IMR-90 (cell line): ENCODE data around the gene PBOV1. TPM values are rescaled to one million over a fixed set of nuclear protein-coding genes. Genes with fewer than 3 reads are reported as not detected.

Source experiments
- ATAC-seq: fragments of 200-7000 bp; cut with Tn5 transposase; 2 replicates; pipeline ENCODE4 v1.9.1; 2020; ENCODE audit warnings: low read depth, mild to moderate bottlenecking, moderate library complexity
- BruUV-seq: library from RNA; stranded (reverse); fragments of 400-500 nt; replicated peaks from 2 replicates; lab custom pipeline; 2021; lab: Mats Ljungman, UMichigan
- CTCF ChIA-PET: fragments of 300-600 bp; formaldehyde crosslinking; extraction: SDS; loops from one replicate; lab custom pipeline; 2021; ENCODE audit warnings: antibody characterized with exemption; lab: Yijun Ruan, JAX
- POLR2A ChIA-PET: fragments of 300-600 bp; sonication (Branson Sonifier 250); formaldehyde crosslinking; loops from one replicate; lab custom pipeline; 2022; ENCODE audit warnings: antibody characterized with exemption; ENCODE audit not compliant: unreplicated experiment; lab: Charles Lee
- DNase-seq: peaks from one replicate; pipeline ENCODE4 v3.0.0; 2013
- H2AFZ ChIP-seq: replicated peaks from 2 replicates; pipeline ENCODE3; 2013; ENCODE audit warnings: low read length, mild to moderate bottlenecking; ENCODE audit not compliant: poor library complexity
- H2AK5ac ChIP-seq: 2 replicates; pipeline ENCODE4 v1.6.1; 2013; ENCODE audit warnings: low read depth, low read length, inconsistent platforms
- H2AK9ac ChIP-seq: replicated peaks from 2 replicates; pipeline ENCODE3; 2013; ENCODE audit warnings: mild to moderate bottlenecking, low read depth, low read length, moderate library complexity; ENCODE audit not compliant: poor library complexity
- H2BK120ac ChIP-seq: 2 replicates; pipeline ENCODE4 v1.6.1; 2013; ENCODE audit warnings: low read depth, low read length, inconsistent platforms
- H2BK15ac ChIP-seq: 3 replicates; pipeline ENCODE4 v1.6.1; 2013; ENCODE audit warnings: low read depth, low read length, inconsistent platforms
- H2BK20ac ChIP-seq: 2 replicates; pipeline ENCODE4 v1.6.1; 2013; ENCODE audit warnings: low read depth, mild to moderate bottlenecking, inconsistent platforms, low read length, moderate library complexity
- H2BK5ac ChIP-seq: 2 replicates; pipeline ENCODE4 v1.6.1; 2013; ENCODE audit warnings: mild to moderate bottlenecking, low read depth, low read length, inconsistent platforms; ENCODE audit not compliant: poor library complexity, severe bottlenecking
- H3K14ac ChIP-seq: replicated peaks from 2 replicates; pipeline ENCODE4 v1.6.1; 2013; ENCODE audit warnings: low read depth, low read length, inconsistent platforms
- H3K18ac ChIP-seq: 2 replicates; pipeline ENCODE4 v1.6.1; 2013; ENCODE audit warnings: low read depth, low read length, control low read depth
- H3K23ac ChIP-seq: 2 replicates; pipeline ENCODE4 v1.6.1; 2013; ENCODE audit warnings: low read depth, low read length, inconsistent platforms
- H3K27ac ChIP-seq: 2 replicates; pipeline ENCODE4 v1.5.1; 2013; ENCODE audit warnings: mild to moderate bottlenecking, control low read depth, low read length; ENCODE audit not compliant: insufficient read depth
- H3K27me3 ChIP-seq: 2 replicates; pipeline ENCODE4 v1.6.1; 2013; ENCODE audit warnings: low read length; ENCODE audit not compliant: control insufficient read depth, insufficient read depth
- H3K36me3 ChIP-seq: 2 replicates; pipeline ENCODE4 v1.6.1; 2013; ENCODE audit warnings: low read length, mixed read lengths; ENCODE audit not compliant: control insufficient read depth, insufficient read depth
- H3K4ac ChIP-seq: 2 replicates; pipeline ENCODE4 v1.6.1; 2013; ENCODE audit warnings: low read depth, low read length, inconsistent platforms
- H3K4me1 ChIP-seq: 2 replicates; pipeline ENCODE4 v1.6.1; 2013; ENCODE audit warnings: low read length, mixed read lengths; ENCODE audit not compliant: control insufficient read depth, insufficient read depth
- H3K4me2 ChIP-seq: 2 replicates; pipeline ENCODE4 v1.6.1; 2013; ENCODE audit warnings: low read depth, mild to moderate bottlenecking, control low read depth, low read length, moderate library complexity
- H3K4me3 ChIP-seq: 2 replicates; pipeline ENCODE4 v1.5.1; 2013; ENCODE audit warnings: low read depth, mild to moderate bottlenecking, control low read depth, low read length, moderate library complexity; ENCODE audit not compliant: insufficient read depth
- H3K56ac ChIP-seq: 2 replicates; pipeline ENCODE4 v1.6.1; 2013; ENCODE audit warnings: low read length, inconsistent platforms; ENCODE audit not compliant: insufficient read depth; ENCODE audit errors: extremely low read depth
- H3K79me1 ChIP-seq, 2 experiments: 2 replicates each; pipeline ENCODE4 v1.6.1; 2013; ENCODE audit warnings: low read length in 2 of 2, inconsistent platforms in 1 of 2, low read depth in 1 of 2
- H3K9ac ChIP-seq: 2 replicates; pipeline ENCODE4 v1.6.1; 2013; ENCODE audit warnings: low read depth, low read length, control low read depth
- H3K9me1 ChIP-seq: 2 replicates; pipeline ENCODE4 v1.6.1; 2013; ENCODE audit warnings: low read length, inconsistent platforms; ENCODE audit not compliant: insufficient read depth
- H3K9me3 ChIP-seq: 2 replicates; pipeline ENCODE4 v1.6.1; 2013; ENCODE audit warnings: low read length; ENCODE audit not compliant: control insufficient read depth, insufficient read depth
- H4K20me1 ChIP-seq: 2 replicates; pipeline ENCODE4 v1.6.1; 2013; ENCODE audit warnings: low read length, inconsistent platforms; ENCODE audit not compliant: insufficient read depth
- H4K5ac ChIP-seq: 2 replicates; pipeline ENCODE4 v1.6.1; 2013; ENCODE audit warnings: mild to moderate bottlenecking, low read depth, low read length, control low read depth
- H4K8ac ChIP-seq, 2 experiments: 2 replicates each; pipeline ENCODE4 v1.6.1; 2013; ENCODE audit warnings: low read depth in 2 of 2, low read length in 2 of 2, control low read depth in 1 of 2, inconsistent platforms in 1 of 2
- H4K91ac ChIP-seq: 2 replicates; pipeline ENCODE4 v1.6.1; 2013; ENCODE audit warnings: low read depth, low read length, inconsistent platforms; ENCODE audit not compliant: insufficient read depth
- BHLHE40 ChIP-seq: fragments of 150-350 bp; IDR thresholded peaks from 2 replicates; pipeline ENCODE4 v1.6.1; 2016; ENCODE audit warnings: mild to moderate bottlenecking, low read depth, low read length
- CHD1 ChIP-seq: IDR thresholded peaks from 2 replicates; pipeline ENCODE4 v1.6.1; 2012; ENCODE audit warnings: low read depth, low read length, improper control_type of control experiment
- FOS ChIP-seq: fragments of 150-350 bp; IDR thresholded peaks from 2 replicates; pipeline ENCODE4 v1.6.1; 2016; ENCODE audit warnings: low read depth, low read length
- MAFK ChIP-seq: IDR thresholded peaks from 2 replicates; pipeline ENCODE4 v1.6.1; 2012; ENCODE audit warnings: low read depth, low read length, improper control_type of control experiment
- MXI1 ChIP-seq: IDR thresholded peaks from 2 replicates; pipeline ENCODE4 v1.6.1; 2012; ENCODE audit warnings: low read depth, mild to moderate bottlenecking, low read length, moderate library complexity, borderline replicate concordance
- NFE2L2 ChIP-seq: fragments of 150-350 bp; IDR thresholded peaks from 2 replicates; pipeline ENCODE4 v1.6.1; 2016; ENCODE audit warnings: low read depth, mild to moderate bottlenecking, low read length
- POLR2A ChIP-seq: IDR thresholded peaks from 2 replicates; pipeline ENCODE4 v1.6.1; 2012; ENCODE audit warnings: mild to moderate bottlenecking, low read depth, low read length
- RAD21 ChIP-seq: IDR thresholded peaks from 2 replicates; pipeline ENCODE4 v1.6.1; 2012; ENCODE audit warnings: low read length, improper control_type of control experiment
- RCOR1 ChIP-seq: IDR thresholded peaks from 2 replicates; pipeline ENCODE4 v1.6.1; 2012; ENCODE audit warnings: mild to moderate bottlenecking, low read length, improper control_type of control experiment; ENCODE audit not compliant: insufficient replicate concordance
- RFX5 ChIP-seq: IDR thresholded peaks from 2 replicates; pipeline ENCODE4 v1.8.0; 2012; ENCODE audit warnings: low read depth, mild to moderate bottlenecking, low read length, moderate library complexity
- SMC3 ChIP-seq: fragments of 150-350 bp; IDR thresholded peaks from 2 replicates; pipeline ENCODE4 v1.6.1; 2016; ENCODE audit warnings: low read depth, mild to moderate bottlenecking, antibody characterized with exemption, low read length, moderate library complexity
- WGBS, 2 experiments: methylation state at CpG; one replicate each; pipeline versions ENCODE4 v1.1.5 to v1.1.7; 2013; ENCODE audit warnings: missing lambda C conversion rate in 2 of 2; ENCODE audit not compliant: insufficient read length in 1 of 2; ENCODE audit errors: extremely low coverage in 2 of 2; 5-methylcytosine and 5-hydroxymethylcytosine counted together
- dilution Hi-C: fragments of 300-500 bp; cut with HindIII; formaldehyde crosslinking; loops from one replicate; pipeline ENCODE4 v1.14.3; 2018; ENCODE audit warnings: low sequenced_read_pairs; ENCODE audit not compliant: unreplicated experiment
- in situ Hi-C: fragments of 300-500 bp; cut with MboI; formaldehyde crosslinking; loops from 3 replicates; pipeline ENCODE4 v1.14.3; 2019; ENCODE audit warnings: low sequenced_read_pairs, inconsistent platforms, mixed read lengths
- intact Hi-C: fragments of 100-400 bp; cut with micrococcal nuclease; formaldehyde crosslinking; loops from 2 replicates; pipeline ENCODE4 v1.10.0; 2022
- polyA plus RNA-seq, 3 experiments: library from polyadenylated mRNA; depleted of rRNA; stranded (reverse); fragments of >200 nt; gene quantifications; 2 replicates each; pipeline ENCODE4 v1.2.3, GENCODE V29; 2012; ENCODE audit warnings: low replicate concordance in 1 of 3
- total RNA-seq: library from RNA; depleted of rRNA; stranded (reverse); fragments of >200 nt; gene quantifications from 2 replicates; pipeline ENCODE4 v1.2.3, GENCODE V29; 2012
- TF ChIP-seq, protein P1 (sequence below): conservative IDR thresholded peaks from 2 replicates; pipeline ENCODE4 v1.5.1; 2012; ENCODE audit warnings: mild to moderate bottlenecking, low read depth, low read length, improper control_type of control experiment
- TF ChIP-seq, protein P2 (sequence below): fragments of 150-350 bp; IDR thresholded peaks from 2 replicates; pipeline ENCODE4 v1.6.1; 2017; ENCODE audit warnings: mild to moderate bottlenecking, antibody characterized with exemption, low read length, low read depth

PBOV1 gene
- total and polyA plus RNA-seq, 2 of the 4 experiments (the other 2 are of a cell fraction): not detected

DNA sequence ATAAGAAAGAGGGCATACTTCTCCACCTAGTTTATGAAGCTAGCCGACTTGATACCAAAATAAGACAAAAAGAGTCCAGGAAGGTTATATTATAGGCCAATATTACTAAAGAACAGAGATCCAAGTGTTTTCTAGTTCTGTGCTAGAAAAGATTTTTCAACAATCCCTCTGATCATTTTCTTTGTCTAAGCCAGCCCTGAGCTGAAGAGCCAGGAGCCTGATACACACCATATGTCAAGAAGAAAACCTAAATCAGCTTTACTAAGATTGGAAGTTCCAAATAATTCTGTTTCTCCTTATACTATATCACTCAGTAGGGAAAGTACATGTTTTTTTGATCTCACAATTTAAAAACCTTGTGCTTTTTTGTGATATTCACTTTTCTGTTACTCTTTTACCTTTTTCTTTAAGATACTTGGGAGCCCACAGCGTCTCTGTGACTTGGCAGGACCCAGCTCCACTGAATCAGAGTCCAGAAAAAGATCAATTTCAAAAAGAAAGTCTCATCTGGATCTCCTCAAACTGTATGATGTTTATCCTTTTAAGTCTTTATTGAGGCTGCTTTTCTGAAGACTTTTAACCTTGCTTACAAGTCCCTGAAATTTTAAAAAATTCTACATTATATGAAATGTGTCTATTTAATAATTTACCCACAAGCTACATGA, 43.0 kb upstream of the PBOV1 start:
- H3K27ac ChIP-seq: no peak overlapping the region
- no peak overlapping the region for H2BK20ac ChIP-seq
- no peak overlapping the region for H4K8ac ChIP-seq
- H2BK15ac ChIP-seq: no peak overlapping the region
- no peak overlapping the region for H2AK9ac ChIP-seq
- no CpG with 5 or more reads among the region's 2 CpGs for WGBS, 2 experiments
- H4K20me1 ChIP-seq: no peaks in the 10 kb centered on the region; the same call in 1 of the 2 replicates
- in situ Hi-C loops: no loop called here
- H3K18ac ChIP-seq: no peak overlapping the region
- H3K9ac ChIP-seq: no peak overlapping the region
- H3K23ac ChIP-seq: no peak overlapping the region
- ChIA-PET POLR2A (no interaction called here), CTCF (no interaction called here)
- no peak overlapping the region for H3K14ac ChIP-seq
- H3K4ac ChIP-seq: no peak overlapping the region
- TF ChIP-seq MXI1 (no peak), NFE2L2 (no peak), CHD1 (no peak), SMC3 (no peak), FOS (no peak), MAFK (no peak), RFX5 (no peak), POLR2A (no peak), RAD21 (no peak), BHLHE40 (no peak), RCOR1 (no peak)
- TF ChIP-seq, protein P1, sequence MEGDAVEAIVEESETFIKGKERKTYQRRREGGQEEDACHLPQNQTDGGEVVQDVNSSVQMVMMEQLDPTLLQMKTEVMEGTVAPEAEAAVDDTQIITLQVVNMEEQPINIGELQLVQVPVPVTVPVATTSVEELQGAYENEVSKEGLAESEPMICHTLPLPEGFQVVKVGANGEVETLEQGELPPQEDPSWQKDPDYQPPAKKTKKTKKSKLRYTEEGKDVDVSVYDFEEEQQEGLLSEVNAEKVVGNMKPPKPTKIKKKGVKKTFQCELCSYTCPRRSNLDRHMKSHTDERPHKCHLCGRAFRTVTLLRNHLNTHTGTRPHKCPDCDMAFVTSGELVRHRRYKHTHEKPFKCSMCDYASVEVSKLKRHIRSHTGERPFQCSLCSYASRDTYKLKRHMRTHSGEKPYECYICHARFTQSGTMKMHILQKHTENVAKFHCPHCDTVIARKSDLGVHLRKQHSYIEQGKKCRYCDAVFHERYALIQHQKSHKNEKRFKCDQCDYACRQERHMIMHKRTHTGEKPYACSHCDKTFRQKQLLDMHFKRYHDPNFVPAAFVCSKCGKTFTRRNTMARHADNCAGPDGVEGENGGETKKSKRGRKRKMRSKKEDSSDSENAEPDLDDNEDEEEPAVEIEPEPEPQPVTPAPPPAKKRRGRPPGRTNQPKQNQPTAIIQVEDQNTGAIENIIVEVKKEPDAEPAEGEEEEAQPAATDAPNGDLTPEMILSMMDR: no peak
- TF ChIP-seq, protein P2, sequence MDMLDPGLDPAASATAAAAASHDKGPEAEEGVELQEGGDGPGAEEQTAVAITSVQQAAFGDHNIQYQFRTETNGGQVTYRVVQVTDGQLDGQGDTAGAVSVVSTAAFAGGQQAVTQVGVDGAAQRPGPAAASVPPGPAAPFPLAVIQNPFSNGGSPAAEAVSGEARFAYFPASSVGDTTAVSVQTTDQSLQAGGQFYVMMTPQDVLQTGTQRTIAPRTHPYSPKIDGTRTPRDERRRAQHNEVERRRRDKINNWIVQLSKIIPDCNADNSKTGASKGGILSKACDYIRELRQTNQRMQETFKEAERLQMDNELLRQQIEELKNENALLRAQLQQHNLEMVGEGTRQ: no peak
- no peaks in the 10 kb centered on the region for H3K4me1 ChIP-seq
- no peak overlapping the region for H3K4me3 ChIP-seq
- H2AK5ac ChIP-seq: no peak overlapping the region
- H2AFZ ChIP-seq: no peak overlapping the region
- no peak overlapping the region for H4K5ac ChIP-seq
- H4K91ac ChIP-seq: no peak overlapping the region
- BruUV-seq: no TSS peak
- no peaks in the 10 kb centered on the region for H3K36me3 ChIP-seq
- H3K9me1 ChIP-seq: no peaks in the 10 kb centered on the region
- no peak for DNase-seq
- intact Hi-C loops: no loop called here
- H3K79me1 ChIP-seq: no peaks in the 10 kb centered on the region
- dilution Hi-C loops: no loop called here
- H3K27me3 ChIP-seq: peaks cover 14% of the 10 kb centered on the region
- no peak for ATAC-seq
- H3K56ac ChIP-seq: no peak overlapping the region
- H2BK5ac ChIP-seq: no peak overlapping the region
- H3K9me3 ChIP-seq: no peaks in the 10 kb centered on the region
- no peak overlapping the region for H3K4me2 ChIP-seq
- no peak overlapping the region for H2BK120ac ChIP-seq
